ENCODE results near the gene C16orf54.
"Not testable (repeated sequence)": the region's sequence is repeated elsewhere in the genome, so short reads cannot be mapped to it uniquely, and the experiment has no call there.

C16orf54 gene

GRCh38 chr16:29777576-29778350, 32.0 kb upstream of the C16orf54 start, which contains the start of gene ZG16:
Gene ZG16, plus strand, starts transcription at chr16:29778256. Its CDS starts 1,011 bp downstream, at chr16:29779267.
- ChIA-PET POLR2A (no interaction called here), CTCF (interaction anchor here (1.0 to 1.8 kb wide), 4 partner anchors 8 to 23 kb away, joined by 3 to 11 read pairs (median 5); no protein-coding TSS in a partner anchor)
- TF ChIP-seq, protein P1, sequence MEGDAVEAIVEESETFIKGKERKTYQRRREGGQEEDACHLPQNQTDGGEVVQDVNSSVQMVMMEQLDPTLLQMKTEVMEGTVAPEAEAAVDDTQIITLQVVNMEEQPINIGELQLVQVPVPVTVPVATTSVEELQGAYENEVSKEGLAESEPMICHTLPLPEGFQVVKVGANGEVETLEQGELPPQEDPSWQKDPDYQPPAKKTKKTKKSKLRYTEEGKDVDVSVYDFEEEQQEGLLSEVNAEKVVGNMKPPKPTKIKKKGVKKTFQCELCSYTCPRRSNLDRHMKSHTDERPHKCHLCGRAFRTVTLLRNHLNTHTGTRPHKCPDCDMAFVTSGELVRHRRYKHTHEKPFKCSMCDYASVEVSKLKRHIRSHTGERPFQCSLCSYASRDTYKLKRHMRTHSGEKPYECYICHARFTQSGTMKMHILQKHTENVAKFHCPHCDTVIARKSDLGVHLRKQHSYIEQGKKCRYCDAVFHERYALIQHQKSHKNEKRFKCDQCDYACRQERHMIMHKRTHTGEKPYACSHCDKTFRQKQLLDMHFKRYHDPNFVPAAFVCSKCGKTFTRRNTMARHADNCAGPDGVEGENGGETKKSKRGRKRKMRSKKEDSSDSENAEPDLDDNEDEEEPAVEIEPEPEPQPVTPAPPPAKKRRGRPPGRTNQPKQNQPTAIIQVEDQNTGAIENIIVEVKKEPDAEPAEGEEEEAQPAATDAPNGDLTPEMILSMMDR (IDR thresholded peaks at IDR 0.05; ENCODE audit: control extremely low read depth, extremely low read depth, low read depth, missing control alignments) = no peak
- no peak for DNase-seq (ENCODE audit: extremely low spot score)

- CTCF ChIA-PET = interaction anchor here (0.6 kb wide), 1 partner anchor 73 kb away, joined by 3 read pairs; no protein-coding TSS in a partner anchor
- no peak for DNase-seq (ENCODE audit: extremely low spot score)
- TF ChIP-seq, protein P1 (IDR thresholded peaks at IDR 0.05; ENCODE audit: control extremely low read depth, extremely low read depth, low read depth, missing control alignments) = no peak
- POLR2A ChIA-PET = no interaction called here
Measured at GRCh38 chr16:29775742-29776408, 30.1 kb upstream of the C16orf54 start.

- no peak for DNase-seq (ENCODE audit: extremely low spot score)
- TF ChIP-seq, protein P1 (IDR thresholded peaks at IDR 0.05; ENCODE audit: control extremely low read depth, extremely low read depth, low read depth, missing control alignments) = no peak
- ChIA-PET CTCF (interaction anchor here (1.2 to 3.9 kb wide), 3 partner anchors 10 to 73 kb away, joined by 3 to 22 read pairs (median 5); no protein-coding TSS in a partner anchor), POLR2A (no interaction called here)
Measured at GRCh38 chr16:29774730-29775129, 28.9 kb upstream of the C16orf54 start.

GRCh38 chr16:29772330-29772729, 26.5 kb upstream of the C16orf54 start:
- DNase-seq (ENCODE audit: extremely low spot score); POLR2A ChIA-PET: not testable (repeated sequence)
- CTCF ChIA-PET = interaction anchor here (1.4 to 3.9 kb wide), 2 partner anchors 12 to 13 kb away, joined by 3 to 22 read pairs; no protein-coding TSS in a partner anchor

DNA sequence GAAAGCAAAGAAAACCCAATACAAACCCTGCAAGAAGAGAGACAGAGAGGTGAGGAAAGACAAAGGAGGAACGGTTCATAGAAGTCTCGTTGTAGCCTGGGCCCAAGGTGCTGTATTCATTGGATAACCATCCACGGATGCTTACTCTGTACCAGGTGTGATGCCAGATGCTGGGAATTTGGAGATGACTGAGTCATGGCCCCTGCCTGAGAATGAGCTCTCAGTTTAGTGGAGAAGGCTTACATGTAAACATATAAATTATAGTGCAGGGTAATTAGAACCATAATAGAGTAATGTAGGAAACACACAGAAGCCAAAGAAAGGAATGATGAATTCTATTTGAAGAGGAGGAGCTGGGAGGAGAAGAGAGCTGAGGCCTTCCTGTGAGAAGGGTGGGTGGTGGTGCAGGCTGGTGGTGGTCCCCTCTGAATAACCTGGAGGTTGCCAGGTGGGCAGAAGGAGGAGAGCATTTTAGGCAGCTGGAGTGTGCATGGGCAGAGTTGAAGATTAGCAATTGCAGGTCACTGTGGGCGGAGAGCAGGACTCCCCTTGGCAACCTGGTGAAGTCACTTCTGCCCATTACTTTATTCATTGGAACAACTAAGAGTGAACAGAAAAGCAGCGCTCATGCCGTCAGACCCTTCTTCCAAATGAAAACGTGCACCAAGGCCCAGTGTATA, 24.6 kb upstream of the C16orf54 start:
- CTCF ChIA-PET = interaction anchor here (1.2 to 3.6 kb wide), 3 partner anchors 15 to 71 kb away, joined by 3 to 12 read pairs (median 5); partner anchors contain the start of gene KIF22
- TF ChIP-seq, protein P1 (IDR thresholded peaks at IDR 0.05; ENCODE audit: control extremely low read depth, extremely low read depth, low read depth, missing control alignments) = no peak
- POLR2A ChIA-PET = no interaction called here
- no peak for DNase-seq (ENCODE audit: extremely low spot score)

- CTCF ChIA-PET = interaction anchor here (0.9 to 4.3 kb wide), 6 partner anchors 8 to 40 kb away, joined by 3 to 18 read pairs (median 8); partner anchors contain the start of genes KIF22 and ZG16
- POLR2A ChIA-PET = no interaction called here
- TF ChIP-seq, protein P1 (IDR thresholded peaks at IDR 0.05; ENCODE audit: control extremely low read depth, extremely low read depth, low read depth, missing control alignments) = no peak
- DNase-seq (ENCODE audit: extremely low spot score) = no peak
Measured at GRCh38 chr16:29769507-29769906, 23.7 kb upstream of the C16orf54 start.
